H1 (cell line): ENCODE measurements around the gene EPHA6. TPM values are rescaled to one million over a fixed set of nuclear protein-coding genes. Genes with fewer than 3 reads are reported as not detected.

Experiments used
- CTCF ChIA-PET: fragments of 300-600 bp; sonication (Branson Sonifier 250); formaldehyde crosslinking; loops from one replicate; lab custom pipeline; 2021; ENCODE audit not compliant: partially characterized antibody; lab: Charles Lee
- POLR2A ChIA-PET: fragments of 300-600 bp; sonication (Branson Sonifier 250); formaldehyde crosslinking; loops from one replicate; lab custom pipeline; 2021; ENCODE audit warnings: inconsistent platforms; ENCODE audit not compliant: partially characterized antibody; lab: Charles Lee
- DNase-seq, 2 experiments: peaks; one replicate each; pipeline versions ENCODE4 v3.0.0 to v3.0.0-alpha.2; 2010 to 2022; ENCODE audit warnings: low spot score in 2 of 2, low read depth in 1 of 2, mixed read lengths in 1 of 2
- FAIRE-seq: peaks from 2 replicates; lab custom pipeline; 2011; peaks lifted over from hg19 to GRCh38; lab: Jason Lieb, UNC
- H2AFZ ChIP-seq: 2 replicates; pipeline ENCODE4 v1.8.1; 2012; ENCODE audit warnings: low read length, inconsistent platforms
- H2AK5ac ChIP-seq: 2 replicates; pipeline ENCODE4 v1.6.1; 2013; ENCODE audit warnings: low read depth, low read length
- H2BK120ac ChIP-seq: replicated peaks from 2 replicates; pipeline ENCODE3; 2013; ENCODE audit warnings: low read depth, low read length, inconsistent platforms
- H2BK12ac ChIP-seq: 2 replicates; pipeline ENCODE4 v1.6.1; 2013; ENCODE audit warnings: low read depth, low read length
- H2BK15ac ChIP-seq: 2 replicates; pipeline ENCODE4 v1.6.1; 2013; ENCODE audit warnings: low read length
- H2BK20ac ChIP-seq: 2 replicates; pipeline ENCODE4 v1.6.1; 2013; ENCODE audit warnings: low read length
- H2BK5ac ChIP-seq: 2 replicates; pipeline ENCODE4 v1.6.1; 2013; ENCODE audit warnings: low read depth, low read length
- H3K14ac ChIP-seq: 2 replicates; pipeline ENCODE4 v1.6.1; 2013; ENCODE audit warnings: inconsistent platforms; ENCODE audit not compliant: insufficient read length
- H3K18ac ChIP-seq: 2 replicates; pipeline ENCODE4 v1.6.1; 2013; ENCODE audit warnings: low read length; ENCODE audit errors: extremely low read depth
- H3K23ac ChIP-seq: 2 replicates; pipeline ENCODE4 v1.6.1; 2013; ENCODE audit warnings: inconsistent platforms; ENCODE audit not compliant: insufficient read length
- H3K23me2 ChIP-seq: 2 replicates; pipeline ENCODE4 v1.6.1; 2013; ENCODE audit warnings: low read depth, low read length
- H3K27ac ChIP-seq: 2 replicates; pipeline ENCODE4 v1.6.1; 2011; ENCODE audit warnings: low read depth, low read length, inconsistent platforms
- H3K27me3 ChIP-seq, 4 experiments: replicated peaks in 1 of 4; 1 replicate in 1 of 4; 2 replicates in 3 of 4; pipeline versions ENCODE4 v1.6.1 to v1.8.1; 2011 to 2013; ENCODE audit warnings: low read length in 3 of 4, mild to moderate bottlenecking in 3 of 4, inconsistent platforms in 2 of 4, mixed read lengths in 2 of 4, moderate library complexity in 1 of 4; ENCODE audit not compliant: control insufficient read depth in 3 of 4, insufficient read depth in 3 of 4; ENCODE audit errors: extremely low read depth in 1 of 4
- H3K36me3 ChIP-seq, 4 experiments: 2 replicates each; pipeline versions ENCODE4 v1.6.1 to v1.8.1; 2011 to 2013; ENCODE audit warnings: mild to moderate bottlenecking in 4 of 4, low read length in 3 of 4, moderate library complexity in 2 of 4, control low read depth in 1 of 4, inconsistent platforms in 1 of 4; ENCODE audit not compliant: insufficient read depth in 4 of 4, control insufficient read depth in 2 of 4
- H3K4ac ChIP-seq: replicated peaks from 2 replicates; pipeline ENCODE3; 2013; ENCODE audit warnings: low read length, low read depth, mixed read lengths, inconsistent platforms; ENCODE audit not compliant: insufficient read length
- H3K4me1 ChIP-seq, 4 experiments: replicated peaks in 1 of 4; 1 replicate in 1 of 4; 2 replicates in 3 of 4; pipeline versions ENCODE4 v1.6.1 to v1.8.1; 2011 to 2013; ENCODE audit warnings: low read length in 3 of 4, inconsistent platforms in 2 of 4, mixed read lengths in 1 of 4; ENCODE audit not compliant: insufficient read depth in 4 of 4, control insufficient read depth in 3 of 4
- H3K4me2 ChIP-seq, 2 experiments: 2 replicates each; pipeline versions ENCODE4 v1.6.1 to v1.8.1; 2011 to 2013; ENCODE audit warnings: low read depth in 2 of 2, low read length in 2 of 2, control low read depth in 1 of 2, inconsistent platforms in 1 of 2, mild to moderate bottlenecking in 1 of 2; ENCODE audit not compliant: insufficient read depth in 1 of 2
- H3K4me3 ChIP-seq, 4 experiments: fragments of 200-600, 300-600 bp in 1 of 4; sonication (generic), shearing (Covaris generic), sonication (Bioruptor Twin) in 1 of 4; 2 replicates each; pipeline versions ENCODE4 v1.5.1 to v1.8.1; 2011 to 2016; ENCODE audit warnings: low read length in 4 of 4, low read depth in 3 of 4, control low read depth in 2 of 4, inconsistent platforms in 2 of 4, mild to moderate bottlenecking in 2 of 4, mixed read lengths in 1 of 4, moderate library complexity in 1 of 4; ENCODE audit not compliant: insufficient read depth in 2 of 4; ENCODE audit errors: extremely low read depth in 1 of 4
- H3K56ac ChIP-seq: replicated peaks from 2 replicates; pipeline ENCODE3; 2013; ENCODE audit warnings: low read depth, mild to moderate bottlenecking, mixed read lengths, low read length, inconsistent platforms; ENCODE audit not compliant: insufficient read length
- H3K79me1 ChIP-seq: 2 replicates; pipeline ENCODE4 v1.6.1; 2013; ENCODE audit warnings: low read depth, low read length, control low read depth
- H3K79me2 ChIP-seq, 2 experiments: 2 replicates each; pipeline versions ENCODE4 v1.6.1 to v1.8.1; 2012 to 2013; ENCODE audit warnings: low read length in 2 of 2, mild to moderate bottlenecking in 2 of 2, inconsistent platforms in 1 of 2; ENCODE audit not compliant: insufficient read depth in 2 of 2, control insufficient read depth in 1 of 2
- H3K9ac ChIP-seq, 4 experiments: replicated peaks in 1 of 4; 1 replicate in 1 of 4; 2 replicates in 3 of 4; pipeline versions ENCODE4 v1.6.1 to v1.8.1; 2011 to 2013; ENCODE audit warnings: low read depth in 3 of 4, low read length in 3 of 4, control low read depth in 2 of 4, mild to moderate bottlenecking in 2 of 4, moderate library complexity in 2 of 4, inconsistent platforms in 1 of 4; ENCODE audit errors: extremely low read depth in 1 of 4
- H3K9me3 ChIP-seq, 2 experiments: 2 replicates each; pipeline versions ENCODE4 v1.6.1 to v1.8.1; 2012 to 2013; ENCODE audit warnings: mild to moderate bottlenecking in 2 of 2, moderate library complexity in 2 of 2, control low read depth in 1 of 2, inconsistent platforms in 1 of 2, low read depth in 1 of 2, low read length in 1 of 2, mixed read lengths in 1 of 2; ENCODE audit not compliant: insufficient read depth in 2 of 2
- H4K20me1 ChIP-seq, 2 experiments: replicated peaks in 1 of 2; 2 replicates each; pipeline versions ENCODE3 to v1.8.1; 2011 to 2013; ENCODE audit warnings: inconsistent platforms in 2 of 2, low read length in 2 of 2, mild to moderate bottlenecking in 1 of 2; ENCODE audit not compliant: insufficient read depth in 2 of 2, control insufficient read depth in 1 of 2
- H4K5ac ChIP-seq: 2 replicates; pipeline ENCODE4 v1.6.1; 2013; ENCODE audit warnings: low read length, low read depth, mixed read lengths, inconsistent platforms; ENCODE audit not compliant: insufficient read length
- H4K8ac ChIP-seq: 2 replicates; pipeline ENCODE4 v1.8.0; 2013; ENCODE audit warnings: mild to moderate bottlenecking, moderate library complexity, low read length, inconsistent platforms; ENCODE audit not compliant: insufficient read depth; ENCODE audit errors: extremely low read depth
- H4K91ac ChIP-seq: replicated peaks from 2 replicates; pipeline ENCODE3; 2013; ENCODE audit warnings: low read length, mixed read lengths, inconsistent platforms; ENCODE audit not compliant: insufficient read length
- ASH2L ChIP-seq: fragments of 200-600, 300-600 bp; sonication (generic); IDR thresholded peaks from one replicate; pipeline ENCODE4 v1.7.1; 2017; ENCODE audit warnings: low read length
- BRCA1 ChIP-seq: IDR thresholded peaks from 2 replicates; pipeline ENCODE4 v1.6.1; 2012; ENCODE audit warnings: low read depth, low read length, improper control_type of control experiment
- CEBPB ChIP-seq: IDR thresholded peaks from 2 replicates; pipeline ENCODE4 v1.6.1; 2012; ENCODE audit warnings: low read depth, low read length
- CHD2 ChIP-seq: IDR thresholded peaks from 2 replicates; pipeline ENCODE4 v1.6.1; 2012; ENCODE audit warnings: low read length, improper control_type of control experiment
- HDAC6 ChIP-seq: IDR thresholded peaks from one replicate; pipeline ENCODE4 v1.7.1; 2012; ENCODE audit warnings: low read depth, mild to moderate bottlenecking, inconsistent platforms, low read length, moderate library complexity
- POU5F1 ChIP-seq: IDR thresholded peaks from 2 replicates; pipeline ENCODE4 v1.6.1; 2011; ENCODE audit warnings: low read depth, mild to moderate bottlenecking, low read length, moderate library complexity
- RXRA ChIP-seq: IDR thresholded peaks from 2 replicates; pipeline ENCODE4 v1.6.1; 2011; ENCODE audit warnings: low read depth, mild to moderate bottlenecking, low read length, moderate library complexity; ENCODE audit not compliant: insufficient read depth
- polyA plus RNA-seq, 7 experiments: library from polyadenylated mRNA; depleted of rRNA in 3 of 7; stranded (reverse) in 5 of 7; unstranded in 2 of 7; fragments of >200 nt in 5 of 7; fragments of 200-250 nt in 2 of 7; gene quantifications; 1 replicate in 5 of 7; 2 replicates in 1 of 7; 4 replicates in 1 of 7; pipeline versions ENCODE4 v1.2.1 to v1.2.3, GENCODE V29; 2011 to 2013; ENCODE audit warnings: missing spikeins in 2 of 7, mixed read lengths in 2 of 7
- total RNA-seq: library from RNA; stranded (reverse); fragmentation: NEBNext Ultra II Directional; extraction: Animal tissue kit (Norgen Biotek cat#: 25700); gene quantifications from 2 replicates; pipeline ENCODE4 v1.2.1, GENCODE V29; 2021
- TF ChIP-seq, protein P1 (sequence below): IDR thresholded peaks from 2 replicates; pipeline ENCODE4 v1.6.1; 2011; ENCODE audit warnings: low read length, improper control_type of control experiment

Gene EPHA6
- total and polyA plus RNA-seq, 2 of the 8 experiments (the other 6 are each of a cell fraction or from before 2014, with no cell fraction given): 0.83 to 3.2 TPM

GRCh38 chr3:97686258-97686657 is 871.9 kb downstream of the EPHA6 start:
- H3K4me2 ChIP-seq: no peak overlapping the region
- H2AK5ac ChIP-seq: no peak overlapping the region
- no peaks in the 10 kb centered on the region for H3K79me1 ChIP-seq
- H3K56ac ChIP-seq: no peak overlapping the region
- H3K14ac ChIP-seq: no peak overlapping the region
- no peaks in the 10 kb centered on the region for H3K9me3 ChIP-seq
- no peak overlapping the region for H3K23ac ChIP-seq
- no peak overlapping the region for H3K4me3 ChIP-seq
- no peak overlapping the region for H3K9ac ChIP-seq
- H3K79me2 ChIP-seq: no peaks in the 10 kb centered on the region
- ChIA-PET POLR2A (no interaction called here), CTCF (interaction anchor here (0.6 to 1.0 kb wide), 2 partner anchors 9 to 30 kb away, joined by 3 read pairs; no protein-coding TSS in a partner anchor)
- H3K36me3 ChIP-seq: no peaks in the 10 kb centered on the region
- no peak overlapping the region for H2BK120ac ChIP-seq
- H3K23me2 ChIP-seq: no peaks in the 10 kb centered on the region
- H2BK15ac ChIP-seq: no peak overlapping the region
- H3K4me1 ChIP-seq: peaks cover 0 to 4% (median 1%) of the 10 kb centered on the region in 4 experiments; a peak in 2 of 7 replicates
- no peak overlapping the region for H2AFZ ChIP-seq
- H2BK5ac ChIP-seq: no peak overlapping the region
- DNase-seq: no peak
- H4K5ac ChIP-seq: no peak overlapping the region
- no peak overlapping the region for H3K27ac ChIP-seq
- no peak overlapping the region for H2BK20ac ChIP-seq
- H4K20me1 ChIP-seq: no peaks in the 10 kb centered on the region
- no peak overlapping the region for H3K4ac ChIP-seq
- no peaks in the 10 kb centered on the region for H3K27me3 ChIP-seq
- no peak overlapping the region for H2BK12ac ChIP-seq
- no peak for FAIRE-seq
- no peak overlapping the region for H3K18ac ChIP-seq
- no peak overlapping the region for H4K91ac ChIP-seq
- no peak overlapping the region for H4K8ac ChIP-seq
- TF ChIP-seq ASH2L: no peak
- no peak for TF ChIP-seq CEBPB
- TF ChIP-seq CHD2: no peak
- no peak for TF ChIP-seq POU5F1
- no peak for TF ChIP-seq RXRA
- TF ChIP-seq, protein P1, sequence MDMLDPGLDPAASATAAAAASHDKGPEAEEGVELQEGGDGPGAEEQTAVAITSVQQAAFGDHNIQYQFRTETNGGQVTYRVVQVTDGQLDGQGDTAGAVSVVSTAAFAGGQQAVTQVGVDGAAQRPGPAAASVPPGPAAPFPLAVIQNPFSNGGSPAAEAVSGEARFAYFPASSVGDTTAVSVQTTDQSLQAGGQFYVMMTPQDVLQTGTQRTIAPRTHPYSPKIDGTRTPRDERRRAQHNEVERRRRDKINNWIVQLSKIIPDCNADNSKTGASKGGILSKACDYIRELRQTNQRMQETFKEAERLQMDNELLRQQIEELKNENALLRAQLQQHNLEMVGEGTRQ: no peak
- TF ChIP-seq BRCA1: no peak
- TF ChIP-seq HDAC6: no peak
